H1 (cell line): Measurements from ENCODE around the gene ACOT6. TPM values are rescaled to one million over a fixed set of nuclear protein-coding genes. Genes with fewer than 3 reads are reported as not detected.

ENCODE experiments used
- BACH1 ChIP-seq: IDR thresholded peaks from 2 replicates; pipeline ENCODE4 v1.6.1; 2012; ENCODE audit warnings: low read length, improper control_type of control experiment
- CHD7 ChIP-seq: fragments of 300-600 bp; sonication (generic); IDR thresholded peaks from 2 replicates; pipeline ENCODE4 v1.7.1; 2012; ENCODE audit warnings: low read length, moderate library complexity, mild to moderate bottlenecking, inconsistent platforms; ENCODE audit not compliant: insufficient replicate concordance
- EGR1 ChIP-seq: IDR thresholded peaks from 2 replicates; pipeline ENCODE4 v1.6.1; 2011; ENCODE audit warnings: low read depth, low read length, borderline replicate concordance
- EP300 ChIP-seq, 2 experiments: IDR thresholded peaks; 1 replicate in 1 of 2; 2 replicates in 1 of 2; pipeline ENCODE4 v1.6.1; 2011 to 2012; ENCODE audit warnings: low read depth in 2 of 2, low read length in 2 of 2, mild to moderate bottlenecking in 2 of 2, borderline replicate concordance in 1 of 2, inconsistent platforms in 1 of 2, moderate library complexity in 1 of 2
- JUN ChIP-seq: IDR thresholded peaks from 2 replicates; pipeline ENCODE4 v1.6.1; 2011; ENCODE audit warnings: low read depth, mild to moderate bottlenecking, improper control_type of control experiment, low read length
- KDM4A ChIP-seq: IDR thresholded peaks from one replicate; pipeline ENCODE4 v1.7.1; 2012; ENCODE audit warnings: low read depth, mild to moderate bottlenecking, moderate library complexity, low read length, inconsistent platforms; ENCODE audit not compliant: severe bottlenecking
- POLR2AphosphoS5 ChIP-seq: IDR thresholded peaks from 2 replicates; pipeline ENCODE4 v1.6.1; 2011; ENCODE audit warnings: low read depth, low read length
- polyA plus RNA-seq, 7 experiments: library from polyadenylated mRNA; depleted of rRNA in 3 of 7; stranded (reverse) in 5 of 7; unstranded in 2 of 7; fragments of >200 nt in 5 of 7; fragments of 200-250 nt in 2 of 7; gene quantifications; 1 replicate in 5 of 7; 2 replicates in 1 of 7; 4 replicates in 1 of 7; pipeline versions ENCODE4 v1.2.1 to v1.2.3, GENCODE V29; 2011 to 2013; ENCODE audit warnings: missing spikeins in 2 of 7, mixed read lengths in 2 of 7
- total RNA-seq: library from RNA; stranded (reverse); fragmentation: NEBNext Ultra II Directional; extraction: Animal tissue kit (Norgen Biotek cat#: 25700); gene quantifications from 2 replicates; pipeline ENCODE4 v1.2.1, GENCODE V29; 2021

The ACOT6 gene
- total and polyA plus RNA-seq, 2 of the 8 experiments (the other 6 are each of a cell fraction or from before 2014, with no cell fraction given), result not detected

GRCh38 chr14:73630009-73630780 lies 17.9 kb downstream of the ACOT6 start (continued):
- TF ChIP-seq CHD7 (no peak), BACH1 (no peak), EGR1 (no peak), JUN (no peak), POLR2AphosphoS5 (no peak), KDM4A (no peak), EP300 (IDR thresholded peaks at IDR 0.05; ENCODE audit: borderline replicate concordance in 1 of 2, low read depth in 2 of 2, low read length in 2 of 2) (no peak)
